Mammary epithelial cell (primary cell): ENCODE data around the gene HBM.

Experiments used
- EZH2 ChIP-seq: IDR thresholded peaks from 2 replicates; pipeline ENCODE4 v1.6.1; 2012; ENCODE audit warnings: low read length, inconsistent platforms, borderline replicate concordance
- TF ChIP-seq, protein P1 (sequence below), 2 donors: IDR thresholded peaks in 1 of 2; conservative IDR thresholded peaks in 1 of 2; 2 replicates each; pipeline ENCODE4 v1.5.1; 2011 to 2012; ENCODE audit warnings: inconsistent platforms in 2 of 2, low read length in 2 of 2, mild to moderate bottlenecking in 2 of 2, control low read depth in 1 of 2, low read depth in 1 of 2; ENCODE audit not compliant: insufficient read depth in 1 of 2; ENCODE audit errors: extremely low read depth in 1 of 2

DNA sequence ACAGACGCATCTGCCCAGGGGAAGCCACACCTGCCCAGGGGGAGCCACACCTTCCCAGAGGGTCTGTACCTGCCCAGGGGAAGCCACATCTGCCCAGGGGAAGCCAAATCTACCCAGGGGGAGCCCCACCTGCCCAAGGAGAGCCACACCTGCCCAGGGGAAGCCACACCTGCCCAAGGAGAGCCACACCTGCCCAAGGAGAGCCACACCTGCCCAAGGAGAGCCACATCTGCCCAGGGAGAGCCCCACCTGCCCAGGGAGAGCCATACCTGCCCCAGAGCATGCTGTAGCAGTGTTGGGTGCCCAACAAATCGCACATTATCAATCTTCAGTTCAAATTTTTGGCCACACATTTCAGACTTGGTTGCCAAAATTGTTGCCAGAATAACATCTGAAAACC, 46.9 kb upstream of the HBM start:
- TF ChIP-seq EZH2: no peak
- TF ChIP-seq, protein P1, sequence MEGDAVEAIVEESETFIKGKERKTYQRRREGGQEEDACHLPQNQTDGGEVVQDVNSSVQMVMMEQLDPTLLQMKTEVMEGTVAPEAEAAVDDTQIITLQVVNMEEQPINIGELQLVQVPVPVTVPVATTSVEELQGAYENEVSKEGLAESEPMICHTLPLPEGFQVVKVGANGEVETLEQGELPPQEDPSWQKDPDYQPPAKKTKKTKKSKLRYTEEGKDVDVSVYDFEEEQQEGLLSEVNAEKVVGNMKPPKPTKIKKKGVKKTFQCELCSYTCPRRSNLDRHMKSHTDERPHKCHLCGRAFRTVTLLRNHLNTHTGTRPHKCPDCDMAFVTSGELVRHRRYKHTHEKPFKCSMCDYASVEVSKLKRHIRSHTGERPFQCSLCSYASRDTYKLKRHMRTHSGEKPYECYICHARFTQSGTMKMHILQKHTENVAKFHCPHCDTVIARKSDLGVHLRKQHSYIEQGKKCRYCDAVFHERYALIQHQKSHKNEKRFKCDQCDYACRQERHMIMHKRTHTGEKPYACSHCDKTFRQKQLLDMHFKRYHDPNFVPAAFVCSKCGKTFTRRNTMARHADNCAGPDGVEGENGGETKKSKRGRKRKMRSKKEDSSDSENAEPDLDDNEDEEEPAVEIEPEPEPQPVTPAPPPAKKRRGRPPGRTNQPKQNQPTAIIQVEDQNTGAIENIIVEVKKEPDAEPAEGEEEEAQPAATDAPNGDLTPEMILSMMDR (conservative IDR thresholded peaks at IDR 0.05 in 1 of 2, IDR thresholded peaks at IDR 0.05 in 1 of 2; ENCODE audit: extremely low read depth in 1 of 2, insufficient read depth in 1 of 2, low read depth in 1 of 2, low read length in 2 of 2): no peak
